Colonic mucosa (tissue), 4 donors: Measurements from ENCODE around the gene SORL1-AS1.
A peak's percentile ranks its signal among the peaks of the same experiment; 100 is the strongest.

Experiments used
- DNase-seq: peaks from one replicate; pipeline ENCODE4 v3.0.0-alpha.2; 2020
- H3K27ac ChIP-seq: fragments of 200-600 bp; one replicate; pipeline ENCODE4 v1.8.0; 2021
- H3K27me3 ChIP-seq: fragments of 200-600 bp; one replicate; pipeline ENCODE4 v1.8.0; 2021
- H3K36me3 ChIP-seq: fragments of 200-600 bp; one replicate; pipeline ENCODE4 v1.8.0; 2021
- H3K4me1 ChIP-seq: fragments of 200-600 bp; one replicate; pipeline ENCODE4 v1.8.0; 2021; ENCODE audit warnings: mild to moderate bottlenecking
- H3K4me3 ChIP-seq: fragments of 200-600 bp; one replicate; pipeline ENCODE4 v1.8.0; 2021
- H3K9ac ChIP-seq, 2 donors: one replicate each; pipeline ENCODE4 v1.7.0; 2013; ENCODE audit warnings: control low read depth in 2 of 2, low read depth in 2 of 2, low read length in 2 of 2
- H3K9me3 ChIP-seq: fragments of 200-600 bp; one replicate; pipeline ENCODE4 v1.8.0; 2021
- intact Hi-C: fragments of 100-400 bp; cut with DNase I; formaldehyde crosslinking; loops from one replicate; pipeline ENCODE4 v1.14.1; 2022
- TF ChIP-seq, protein P1 (sequence below): fragments of 200-600 bp; IDR thresholded peaks from one replicate; pipeline ENCODE4 v1.8.0; 2022; ENCODE audit warnings: antibody characterized with exemption, mild to moderate bottlenecking
- donor health status: healthy.
- donor health status: DM: no; HTN: no; CAD: no.
- donor health status: DM: no; HTN: no; CAD: no.

The SORL1-AS1 gene

DNA sequence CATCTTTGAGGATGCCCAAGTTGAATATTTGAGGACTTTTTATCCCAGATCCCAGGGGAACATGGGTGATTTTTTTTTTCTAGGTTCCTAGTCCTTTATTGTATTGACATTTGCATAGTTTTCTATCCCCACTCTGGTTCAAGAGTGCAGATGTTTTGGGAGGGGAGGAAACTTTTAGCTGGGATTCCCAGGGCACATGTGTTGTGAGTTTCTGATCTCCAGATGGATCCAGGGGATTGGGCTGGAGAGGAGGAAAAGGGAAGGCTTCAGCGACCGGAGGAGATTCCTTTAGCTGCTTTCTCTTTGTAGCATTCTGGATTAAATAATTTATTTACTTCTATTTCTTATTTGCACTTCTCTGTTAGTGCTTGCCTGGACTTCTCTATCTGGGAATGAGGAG is 14.7 kb upstream of the SORL1-AS1 start:
- intact Hi-C loops: no loop called here
- Histone ChIP-seq H3K4me3 (no peak overlapping the region), H3K36me3 (no peaks in the 10 kb centered on the region), H3K9me3 (no peaks in the 10 kb centered on the region), H3K27me3 (no peaks in the 10 kb centered on the region), H3K4me1 (peaks cover 3% of the 10 kb centered on the region), H3K9ac (no peak overlapping the region), H3K27ac (peak overlapping the region; percentile 53)
- no peak for DNase-seq
- TF ChIP-seq, protein P1, sequence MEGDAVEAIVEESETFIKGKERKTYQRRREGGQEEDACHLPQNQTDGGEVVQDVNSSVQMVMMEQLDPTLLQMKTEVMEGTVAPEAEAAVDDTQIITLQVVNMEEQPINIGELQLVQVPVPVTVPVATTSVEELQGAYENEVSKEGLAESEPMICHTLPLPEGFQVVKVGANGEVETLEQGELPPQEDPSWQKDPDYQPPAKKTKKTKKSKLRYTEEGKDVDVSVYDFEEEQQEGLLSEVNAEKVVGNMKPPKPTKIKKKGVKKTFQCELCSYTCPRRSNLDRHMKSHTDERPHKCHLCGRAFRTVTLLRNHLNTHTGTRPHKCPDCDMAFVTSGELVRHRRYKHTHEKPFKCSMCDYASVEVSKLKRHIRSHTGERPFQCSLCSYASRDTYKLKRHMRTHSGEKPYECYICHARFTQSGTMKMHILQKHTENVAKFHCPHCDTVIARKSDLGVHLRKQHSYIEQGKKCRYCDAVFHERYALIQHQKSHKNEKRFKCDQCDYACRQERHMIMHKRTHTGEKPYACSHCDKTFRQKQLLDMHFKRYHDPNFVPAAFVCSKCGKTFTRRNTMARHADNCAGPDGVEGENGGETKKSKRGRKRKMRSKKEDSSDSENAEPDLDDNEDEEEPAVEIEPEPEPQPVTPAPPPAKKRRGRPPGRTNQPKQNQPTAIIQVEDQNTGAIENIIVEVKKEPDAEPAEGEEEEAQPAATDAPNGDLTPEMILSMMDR: no peak

DNA sequence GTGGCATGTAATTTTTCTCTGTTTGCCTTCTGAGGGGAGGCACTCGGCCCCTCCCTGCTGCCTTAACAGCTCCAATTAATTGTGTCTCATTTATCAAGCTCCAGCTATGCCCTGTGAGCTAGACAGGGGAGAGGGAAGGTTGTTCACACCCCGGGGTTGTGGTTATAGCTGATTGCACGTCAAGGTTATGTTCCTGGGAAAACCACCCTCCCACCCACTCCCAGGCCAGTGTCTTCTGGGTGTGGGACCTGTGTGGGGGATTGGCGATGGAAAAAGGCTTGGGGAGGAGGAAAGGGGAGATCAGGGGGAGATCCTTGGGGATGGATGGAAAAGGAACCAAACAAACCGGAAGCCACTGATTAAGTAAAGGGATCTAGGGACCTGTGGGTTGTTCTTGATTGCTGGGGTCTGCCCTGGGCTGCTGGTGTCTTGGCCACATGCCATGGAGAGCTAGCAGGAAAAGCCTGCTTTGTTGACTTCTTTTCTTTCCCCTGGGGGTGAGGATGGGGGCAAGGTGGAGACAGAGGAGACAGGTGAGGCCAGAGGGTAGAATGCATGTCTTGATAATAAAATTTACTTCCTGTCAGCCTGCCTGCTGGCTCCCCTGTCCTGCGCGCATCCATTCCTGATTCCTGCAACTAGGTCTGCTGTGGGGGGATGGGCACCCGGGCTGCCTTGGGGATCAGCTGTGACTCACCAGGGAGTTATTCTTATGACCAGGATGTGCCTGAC is 13.5 kb upstream of the SORL1-AS1 start:
- H3K27ac ChIP-seq: peak overlapping the region; percentile 53
- H3K9ac ChIP-seq: peak overlapping the region in 1 of 2 donors; percentile 71
- peaks cover 3% of the 10 kb centered on the region for H3K4me1 ChIP-seq
- H3K27me3 ChIP-seq: no peaks in the 10 kb centered on the region
- TF ChIP-seq, protein P1: no peak
- H3K4me3 ChIP-seq: no peak overlapping the region
- intact Hi-C loops: no loop called here
- peak; percentile 97 for DNase-seq
- no peaks in the 10 kb centered on the region for H3K9me3 ChIP-seq
- no peaks in the 10 kb centered on the region for H3K36me3 ChIP-seq

DNA sequence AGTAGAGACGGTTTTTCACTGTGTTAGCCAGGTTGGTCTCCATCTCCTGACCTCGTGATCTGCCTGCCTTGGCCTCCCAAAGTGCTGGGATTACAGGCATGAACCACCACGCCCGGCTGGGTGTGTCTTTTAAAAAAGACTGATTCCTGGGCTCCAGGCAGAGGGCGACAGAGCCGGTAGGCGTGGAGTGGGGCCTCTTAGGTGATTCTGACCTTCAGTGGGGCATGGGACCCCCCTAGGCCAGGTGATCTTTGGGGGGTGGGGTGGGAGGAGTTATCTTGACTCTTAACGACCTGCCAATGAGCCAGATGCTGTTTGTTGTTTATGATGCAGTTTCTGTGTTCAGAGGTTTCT is 12.9 kb upstream of the SORL1-AS1 start:
- Histone ChIP-seq H3K27me3 (no peaks in the 10 kb centered on the region), H3K4me3 (no peak overlapping the region), H3K9ac (peak overlapping the region in 1 of 2 donors; percentile 71), H3K9me3 (no peaks in the 10 kb centered on the region), H3K36me3 (no peaks in the 10 kb centered on the region), H3K4me1 (peaks cover 3% of the 10 kb centered on the region), H3K27ac (peak overlapping the region; percentile 53)
- TF ChIP-seq, protein P1: no peak
- peak; percentile 62 for DNase-seq
- intact Hi-C loops: no loop called here

DNA sequence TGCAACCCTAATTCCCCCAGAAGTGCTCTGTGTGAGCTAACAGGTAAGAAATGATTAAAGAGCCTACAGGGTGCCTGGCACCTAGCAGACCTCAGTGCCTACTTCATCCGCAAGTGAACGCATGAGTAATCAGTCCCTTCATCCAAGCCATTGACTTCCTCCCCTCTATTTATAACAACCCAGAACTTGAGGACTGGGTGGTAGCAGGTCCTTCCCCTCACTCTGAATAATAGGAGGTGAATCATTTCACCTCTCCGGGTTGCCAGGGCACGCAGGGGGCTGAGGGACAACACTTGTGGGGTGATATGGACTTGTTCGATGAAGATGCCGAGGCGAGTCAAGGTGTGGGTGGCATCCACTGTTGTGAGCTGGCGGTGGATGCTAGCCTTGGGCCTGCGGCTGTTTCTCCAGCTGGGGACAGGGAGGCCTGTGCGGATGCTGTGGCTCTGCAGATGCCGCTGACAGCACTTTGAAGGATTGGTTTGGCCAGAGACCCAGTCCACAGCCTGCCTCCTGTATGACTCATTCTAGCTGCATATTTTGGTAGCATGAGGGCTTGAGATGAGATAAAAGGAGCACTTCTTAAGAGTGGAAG is 11.7 kb upstream of the SORL1-AS1 start:
- intact Hi-C loops: no loop called here
- TF ChIP-seq, protein P1: no peak
- no peaks in the 10 kb centered on the region for H3K9me3 ChIP-seq
- peaks cover 3% of the 10 kb centered on the region for H3K4me1 ChIP-seq
- H3K27me3 ChIP-seq: no peaks in the 10 kb centered on the region
- H3K9ac ChIP-seq: no peak overlapping the region
- DNase-seq: no peak
- H3K36me3 ChIP-seq: no peaks in the 10 kb centered on the region
- peak overlapping the region; percentile 53 for H3K27ac ChIP-seq
- H3K4me3 ChIP-seq: no peak overlapping the region

DNA sequence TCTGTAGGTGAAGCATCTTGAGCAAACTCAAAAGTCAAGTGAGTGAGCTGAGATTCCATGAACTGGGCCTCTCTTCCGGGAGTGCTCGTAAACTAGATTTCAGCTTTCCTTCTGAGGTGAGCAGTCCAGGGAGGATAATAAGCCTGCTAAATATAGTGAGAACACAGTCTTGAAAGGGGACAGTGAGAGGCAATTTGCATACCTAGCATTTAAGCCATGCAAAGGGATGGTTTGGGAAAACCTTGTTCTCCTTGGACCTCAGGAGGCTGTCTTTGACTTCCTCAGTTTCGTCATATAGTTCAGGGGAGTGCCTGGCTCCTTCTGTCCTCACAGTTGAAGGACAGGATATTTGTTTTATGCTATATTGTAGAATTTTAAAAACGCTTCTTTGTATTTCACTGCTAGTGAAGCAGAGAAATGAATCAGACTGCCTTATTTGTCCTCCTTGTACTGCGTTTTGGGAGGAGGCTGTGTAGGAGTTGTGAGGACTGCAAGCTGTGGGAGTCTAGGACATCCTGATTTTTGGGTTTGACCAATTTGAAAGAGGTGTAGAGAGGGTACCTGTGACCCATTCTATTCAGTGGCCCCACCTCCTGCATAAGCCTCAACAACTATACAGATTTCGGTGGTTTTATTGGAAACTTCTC is 11.0 kb upstream of the SORL1-AS1 start:
- H3K9me3 ChIP-seq: no peaks in the 10 kb centered on the region
- H3K36me3 ChIP-seq: no peaks in the 10 kb centered on the region
- no peak overlapping the region for H3K27ac ChIP-seq
- TF ChIP-seq, protein P1: no peak
- H3K4me1 ChIP-seq: peaks cover 3% of the 10 kb centered on the region
- H3K9ac ChIP-seq: no peak overlapping the region
- H3K27me3 ChIP-seq: no peaks in the 10 kb centered on the region
- no peak for DNase-seq
- no peak overlapping the region for H3K4me3 ChIP-seq
- intact Hi-C loops: no loop called here
